GM12878 (cell line): Measurements from ENCODE around the gene CAMTA1. TPM values are rescaled to one million over a fixed set of nuclear protein-coding genes. Genes with fewer than 3 reads are reported as not detected.

Experiments used
- ATAC-seq: fragments of 200-7000 bp; cut with Tn5 transposase; 3 replicates; pipeline ENCODE4 v1.9.1; 2020; ENCODE audit warnings: mild to moderate bottlenecking, moderate library complexity
- BruUV-seq: library from RNA; stranded (reverse); fragments of 400-500 nt; replicated peaks from 2 replicates; lab custom pipeline; 2021; lab: Mats Ljungman, UMichigan
- CTCF ChIA-PET: fragments of 300-600 bp; sonication (Branson Sonifier 250); formaldehyde crosslinking; extraction: SDS; loops from one replicate; lab custom pipeline; 2021; ENCODE audit warnings: inconsistent platforms; lab: Yijun Ruan, JAX
- POLR2A ChIA-PET: fragments of 350-600 bp; formaldehyde crosslinking; extraction: SDS; loops from one replicate; lab custom pipeline; 2021; ENCODE audit warnings: inconsistent platforms; lab: Charles Lee
- RAD21 ChIA-PET: fragments of 300-600 bp; sonication (Branson Sonifier 250); formaldehyde crosslinking; loops from one replicate; lab custom pipeline; 2023; ENCODE audit warnings: antibody characterized with exemption; ENCODE audit not compliant: unreplicated experiment; lab: Charles Lee
- SMC1A ChIA-PET: fragments of 300-600 bp; sonication (Branson Sonifier 250); formaldehyde crosslinking; loops from one replicate; lab custom pipeline; 2023; ENCODE audit not compliant: unreplicated experiment, uncharacterized antibody; lab: Charles Lee
- DNase-seq: peaks from one replicate; pipeline ENCODE4 v3.0.0-alpha.2; 2011; ENCODE audit warnings: low read depth, low spot score
- FAIRE-seq: peaks from 3 replicates; lab custom pipeline; 2011; peaks lifted over from hg19 to GRCh38; lab: Jason Lieb, UNC
- H2AFZ ChIP-seq: 2 replicates; pipeline ENCODE4 v1.6.0; 2011; ENCODE audit warnings: low read depth, low read length, control low read depth; ENCODE audit not compliant: control insufficient read depth
- H3K27ac ChIP-seq: 2 replicates; pipeline ENCODE4 v1.5.1; 2011; ENCODE audit warnings: control low read depth; ENCODE audit not compliant: control insufficient read depth, insufficient read depth
- H3K27me3 ChIP-seq, 2 experiments: replicated peaks in 1 of 2; 2 replicates each; pipeline versions ENCODE4 v1.6.0 to v1.6.1; 2011; ENCODE audit warnings: low read length in 1 of 2; ENCODE audit not compliant: control insufficient read depth in 2 of 2, insufficient read depth in 2 of 2
- H3K36me3 ChIP-seq, 2 experiments: 2 replicates each; pipeline ENCODE4 v1.5.1; 2011; ENCODE audit warnings: low read length in 1 of 2; ENCODE audit not compliant: control insufficient read depth in 2 of 2, insufficient read depth in 2 of 2
- H3K4me1 ChIP-seq: 2 replicates; pipeline ENCODE4 v1.6.1; 2011; ENCODE audit warnings: mild to moderate bottlenecking, low read length, moderate library complexity, mixed read lengths; ENCODE audit not compliant: control insufficient read depth, insufficient read depth
- H3K4me2 ChIP-seq: 2 replicates; pipeline ENCODE4 v1.6.0; 2011; ENCODE audit warnings: control low read depth; ENCODE audit not compliant: control insufficient read depth, insufficient read depth
- H3K4me3 ChIP-seq: fragments of 200-600 bp; sonication (generic); 2 replicates; pipeline ENCODE4 v1.5.1; 2016
- H3K79me2 ChIP-seq: 2 replicates; pipeline ENCODE4 v1.6.0; 2011; ENCODE audit warnings: low read length; ENCODE audit not compliant: control insufficient read depth, insufficient read depth
- H3K9ac ChIP-seq: 2 replicates; pipeline ENCODE4 v1.8.0; 2011; ENCODE audit warnings: low read length, control low read depth, mixed read lengths; ENCODE audit not compliant: control insufficient read depth, insufficient read depth
- H3K9me3 ChIP-seq: replicated peaks from 3 replicates; pipeline ENCODE4 v1.5.1; 2011; ENCODE audit warnings: mild to moderate bottlenecking, low read length; ENCODE audit not compliant: control insufficient read depth, insufficient read depth
- H4K20me1 ChIP-seq: 2 replicates; pipeline ENCODE4 v1.6.0; 2011; ENCODE audit not compliant: control insufficient read depth, insufficient read depth
- CREM ChIP-seq: IDR thresholded peaks from 2 replicates; pipeline ENCODE4 v1.6.1; 2014; ENCODE audit warnings: antibody characterized with exemption, low read depth
- KLF5 ChIP-seq: fragments of 450-650 bp; IDR thresholded peaks from 2 replicates; pipeline ENCODE4 v1.6.1; 2014; ENCODE audit warnings: mild to moderate bottlenecking; ENCODE audit not compliant: partially characterized antibody
- MEF2A ChIP-seq: IDR thresholded peaks from 2 replicates; pipeline ENCODE4 v1.6.1; 2011; ENCODE audit warnings: low read depth, mild to moderate bottlenecking, low read length, moderate library complexity; ENCODE audit not compliant: insufficient read depth
- PBX3 ChIP-seq: IDR thresholded peaks from 2 replicates; pipeline ENCODE4 v1.6.1; 2011; ENCODE audit warnings: mild to moderate bottlenecking, low read depth, low read length, moderate library complexity; ENCODE audit not compliant: insufficient replicate concordance
- PRDM15 ChIP-seq: fragments of 450-650 bp; formaldehyde crosslinking; IDR thresholded peaks from 2 replicates; pipeline ENCODE4 v1.4.0; 2020; ENCODE audit warnings: mild to moderate bottlenecking, moderate library complexity
- RB1 ChIP-seq: fragments of 450-650 bp; formaldehyde crosslinking; IDR thresholded peaks from 2 replicates; pipeline ENCODE4 v1.6.1; 2017; ENCODE audit warnings: mild to moderate bottlenecking, borderline replicate concordance
- RFX5 ChIP-seq: IDR thresholded peaks from 2 replicates; pipeline ENCODE4 v1.6.1; 2011; ENCODE audit warnings: low read depth, low read length, improper control_type of control experiment
- SREBF1 ChIP-seq: IDR thresholded peaks from 2 replicates; pipeline ENCODE4 v1.6.1; 2012; ENCODE audit warnings: mild to moderate bottlenecking, low read length
- SREBF2 ChIP-seq: IDR thresholded peaks from 2 replicates; pipeline ENCODE4 v1.6.1; 2012; ENCODE audit warnings: mild to moderate bottlenecking, low read length
- SRF ChIP-seq, 2 experiments: IDR thresholded peaks; 2 replicates each; pipeline ENCODE4 v1.6.1; 2011; ENCODE audit warnings: low read depth in 2 of 2, low read length in 2 of 2, mild to moderate bottlenecking in 1 of 2, moderate library complexity in 1 of 2
- TAF1 ChIP-seq: IDR thresholded peaks from 2 replicates; pipeline ENCODE4 v1.6.1; 2011; ENCODE audit warnings: mild to moderate bottlenecking, low read depth, low read length, borderline replicate concordance
- TCF12 ChIP-seq: IDR thresholded peaks from 2 replicates; pipeline ENCODE4 v1.6.1; 2011; ENCODE audit warnings: low read depth, mild to moderate bottlenecking, low read length
- TCF3 ChIP-seq: IDR thresholded peaks from 2 replicates; pipeline ENCODE4 v1.6.1; 2012; ENCODE audit warnings: low read depth, mild to moderate bottlenecking, low read length, borderline replicate concordance; ENCODE audit not compliant: insufficient read depth
- TCF7 ChIP-seq: IDR thresholded peaks from 2 replicates; pipeline ENCODE4 v1.6.1; 2014; ENCODE audit warnings: antibody characterized with exemption, borderline replicate concordance
- ZNF207 ChIP-seq: fragments of 450-650 bp; IDR thresholded peaks from 2 replicates; pipeline ENCODE4 v1.6.1; 2014; ENCODE audit warnings: antibody characterized with exemption, mild to moderate bottlenecking, borderline replicate concordance
- WGBS: methylation state at CpG from one replicate; pipeline ENCODE4 v1.1.6; 2016; ENCODE audit warnings: low lambda C conversion rate; ENCODE audit not compliant: insufficient replicate concordance, insufficient coverage; ENCODE audit errors: missing lambda C conversion rate; 5-methylcytosine and 5-hydroxymethylcytosine counted together
- in situ Hi-C: fragments of 300-500 bp; cut with MboI; formaldehyde crosslinking; loops from 9 replicates; pipeline ENCODE4 v1.14.3; 2018; ENCODE audit warnings: mixed read lengths
- intact Hi-C: fragments of 100-400 bp; cut with micrococcal nuclease; formaldehyde crosslinking; loops from one replicate; pipeline ENCODE4 v1.14.2; 2022; ENCODE audit not compliant: unreplicated experiment
- polyA plus RNA-seq, 11 experiments: library from polyadenylated mRNA; depleted of rRNA in 4 of 11; unstranded in 6 of 11; stranded (reverse) in 5 of 11; fragments of >200 nt; fragmentation: Nextera tagmentation in 4 of 11; fragmentation: Illumina TruSeq in 1 of 11; extraction: Ambion mirVana in 4 of 11; extraction: Trizol in 1 of 11; gene quantifications; 1 replicate in 1 of 11; 2 replicates in 10 of 11; pipeline versions ENCODE4 v1.2.1 to v1.2.3, GENCODE V29; 2011 to 2016; ENCODE audit warnings: inconsistent platforms in 2 of 11, missing spikeins in 2 of 11, low read depth in 1 of 11
- total RNA-seq, 4 experiments: library from RNA; depleted of rRNA in 3 of 4; stranded (reverse); fragments of >200 nt in 3 of 4; fragmentation: Illumina TruSeq in 1 of 4; extraction: Trizol in 1 of 4; gene quantifications; 2 replicates each; pipeline versions ENCODE4 v1.2.1 to v1.2.3, GENCODE V29; 2013 to 2021
- TF ChIP-seq, protein P1 (sequence below): fragments of 450-650 bp; conservative IDR thresholded peaks from 2 replicates; pipeline ENCODE4 v1.6.1; 2017; ENCODE audit warnings: mild to moderate bottlenecking, moderate library complexity

Gene CAMTA1
- total and polyA plus RNA-seq, 10 of the 15 experiments (the other 5 are each of a cell fraction or from before 2014, with no cell fraction given) = 37.7 to 148 (median 76.4) TPM

GRCh38 chr1:6867729-6868659 is 82.7 kb downstream of the CAMTA1 start:
- ChIA-PET SMC1A (interaction anchor here (0.7 to 7.4 kb wide), 4 partner anchors 16 to 23 kb away, joined by 3 to 68 read pairs (median 4); no protein-coding TSS in a partner anchor), CTCF (interaction anchor here (0.7 to 9.2 kb wide), 6 partner anchors 9 to 167 kb away, joined by 3 to 52 read pairs (median 4); partner anchors contain the start of gene DNAJC11), RAD21 (interaction anchor here (0.8 to 1.9 kb wide), 3 partner anchors 21 to 76 kb away, joined by 3 to 8 read pairs (median 4); no protein-coding TSS in a partner anchor), POLR2A (interaction anchor here (0.9 kb wide), 1 partner anchor 47 kb away, joined by 3 read pairs; no protein-coding TSS in a partner anchor)
- Histone ChIP-seq H3K4me3 (no peak overlapping the region; the same call in 1 of the 2 replicates), H2AFZ (no peak overlapping the region), H3K9ac (no peak overlapping the region), H3K9me3 (no peaks in the 10 kb centered on the region), H3K27ac (0 out of 2 replicates have a peak overlapping the region, but pooled peaks have one; percentile 9), H4K20me1 (no peaks in the 10 kb centered on the region), H3K79me2 (peaks cover 2% of the 10 kb centered on the region), H3K4me2 (peak overlapping the region; percentile 34; the same call in 1 of the 2 replicates), H3K27me3 (no peaks in the 10 kb centered on the region), H3K36me3 (peaks cover 0 to 3% of the 10 kb centered on the region in 2 experiments; a peak in 1 of 4 replicates), H3K4me1 (peaks cover 16% of the 10 kb centered on the region)
- DNase-seq (no peak), ATAC-seq (no peak; the same call in 2 of the 3 replicates), FAIRE-seq (no peak)
- 77% methylated on average over 10 of the region's 10 CpGs for WGBS
- in situ Hi-C loops = no loop called here
- intact Hi-C loops = no loop called here
- no TSS peak for BruUV-seq
- TF ChIP-seq TCF3 (no peak), ZNF207 (no peak), PRDM15 (CRISPR knock-in tag) (no peak), SREBF2 (no peak), MEF2A (no peak), SREBF1 (no peak), TCF12 (no peak), SRF (IDR thresholded peaks at IDR 0.05; ENCODE audit: low read depth in 2 of 2, low read length in 2 of 2) (no peak), PBX3 (no peak), CREM (no peak), KLF5 (no peak), TAF1 (no peak), RFX5 (no peak), TCF7 (no peak), RB1 (no peak)
- TF ChIP-seq, protein P1, sequence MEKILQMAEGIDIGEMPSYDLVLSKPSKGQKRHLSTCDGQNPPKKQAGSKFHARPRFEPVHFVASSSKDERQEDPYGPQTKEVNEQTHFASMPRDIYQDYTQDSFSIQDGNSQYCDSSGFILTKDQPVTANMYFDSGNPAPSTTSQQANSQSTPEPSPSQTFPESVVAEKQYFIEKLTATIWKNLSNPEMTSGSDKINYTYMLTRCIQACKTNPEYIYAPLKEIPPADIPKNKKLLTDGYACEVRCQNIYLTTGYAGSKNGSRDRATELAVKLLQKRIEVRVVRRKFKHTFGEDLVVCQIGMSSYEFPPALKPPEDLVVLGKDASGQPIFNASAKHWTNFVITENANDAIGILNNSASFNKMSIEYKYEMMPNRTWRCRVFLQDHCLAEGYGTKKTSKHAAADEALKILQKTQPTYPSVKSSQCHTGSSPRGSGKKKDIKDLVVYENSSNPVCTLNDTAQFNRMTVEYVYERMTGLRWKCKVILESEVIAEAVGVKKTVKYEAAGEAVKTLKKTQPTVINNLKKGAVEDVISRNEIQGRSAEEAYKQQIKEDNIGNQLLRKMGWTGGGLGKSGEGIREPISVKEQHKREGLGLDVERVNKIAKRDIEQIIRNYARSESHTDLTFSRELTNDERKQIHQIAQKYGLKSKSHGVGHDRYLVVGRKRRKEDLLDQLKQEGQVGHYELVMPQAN = no peak
